ENCODE results near the gene MEGF9. TPM values are rescaled to one million over a fixed set of nuclear protein-coding genes. Genes with fewer than 3 reads are reported as not detected.

Gene MEGF9
- total and polyA plus RNA-seq, 2 donors, result 3.5 to 3.7 TPM

DNA sequence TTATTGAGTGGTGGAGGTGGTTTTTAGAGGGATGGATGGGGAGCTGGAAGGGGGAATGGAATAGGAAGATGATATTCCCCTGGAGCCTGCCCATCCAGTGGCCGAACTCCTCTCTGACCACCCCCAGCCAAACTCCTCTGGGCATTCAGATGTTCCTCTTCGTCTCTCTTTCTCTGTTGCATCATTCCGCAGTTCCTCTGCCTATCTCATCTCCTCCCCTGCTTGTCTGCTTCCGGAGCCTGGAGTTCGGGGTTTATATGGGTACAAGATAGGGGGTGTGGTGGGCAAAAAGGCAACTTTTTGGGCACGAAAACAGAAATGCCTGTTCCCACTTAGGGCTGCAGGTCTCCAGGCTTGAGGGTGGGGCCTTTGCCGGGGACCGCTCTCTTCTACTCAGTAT is 122.1 kb downstream of the MEGF9 start:
- H3K27me3 ChIP-seq (ENCODE audit: control insufficient read depth in 2 of 2, insufficient read depth in 1 of 2, low read length in 1 of 2), result no peaks in the 10 kb centered on the region
- no peaks in the 10 kb centered on the region for H3K4me1 ChIP-seq (ENCODE audit: control insufficient read depth in 2 of 2, insufficient read depth in 2 of 2, low read length in 2 of 2)
- H3K27ac ChIP-seq (ENCODE audit: low read depth in 1 of 2, low read length in 1 of 2), result no peak overlapping the region
- no peak overlapping the region for H3K4me3 ChIP-seq (ENCODE audit: low read length in 2 of 2)
- no peaks in the 10 kb centered on the region for H3K36me3 ChIP-seq (ENCODE audit: control insufficient read depth in 2 of 2, insufficient read depth in 2 of 2, low read length in 1 of 2)
- DNase-seq (ENCODE audit: low read depth in 6 of 9, low spot score in 9 of 9), result no peak
- WGBS, result 97% methylated on average over 8 of the region's 8 CpGs
- no peaks in the 10 kb centered on the region for H3K9me3 ChIP-seq (ENCODE audit: control insufficient read depth in 2 of 2, insufficient read depth in 1 of 2, low read length in 1 of 2)

GRCh38 chr9:120587328-120587727 is 126.9 kb downstream of the MEGF9 start:
- no peak for DNase-seq (ENCODE audit: low read depth in 6 of 9, low spot score in 9 of 9)
- H3K4me3 ChIP-seq (ENCODE audit: low read length in 2 of 2), result no peak overlapping the region
- H3K27me3 ChIP-seq (ENCODE audit: control insufficient read depth in 2 of 2, insufficient read depth in 1 of 2, low read length in 1 of 2), result no peaks in the 10 kb centered on the region
- no peaks in the 10 kb centered on the region for H3K36me3 ChIP-seq (ENCODE audit: control insufficient read depth in 2 of 2, insufficient read depth in 2 of 2, low read length in 1 of 2)
- no peaks in the 10 kb centered on the region for H3K9me3 ChIP-seq (ENCODE audit: control insufficient read depth in 2 of 2, insufficient read depth in 1 of 2, low read length in 1 of 2)
- 84% methylated on average over 1 of the region's 1 CpG for WGBS
- H3K4me1 ChIP-seq (ENCODE audit: control insufficient read depth in 2 of 2, insufficient read depth in 2 of 2, low read length in 2 of 2), result peaks cover 4% of the 10 kb centered on the region in 2 donors
- no peak overlapping the region for H3K27ac ChIP-seq (ENCODE audit: low read depth in 1 of 2, low read length in 1 of 2)

- Histone ChIP-seq H3K36me3 (ENCODE audit: control insufficient read depth in 2 of 2, insufficient read depth in 2 of 2, low read length in 1 of 2) (no peaks in the 10 kb centered on the region), H3K4me3 (ENCODE audit: low read length in 2 of 2) (no peak overlapping the region), H3K9me3 (ENCODE audit: control insufficient read depth in 2 of 2, insufficient read depth in 1 of 2, low read length in 1 of 2) (peaks cover 0 to 6% of the 10 kb centered on the region in 2 donors), H3K27me3 (ENCODE audit: control insufficient read depth in 2 of 2, insufficient read depth in 1 of 2, low read length in 1 of 2) (no peaks in the 10 kb centered on the region), H3K4me1 (ENCODE audit: control insufficient read depth in 2 of 2, insufficient read depth in 2 of 2, low read length in 2 of 2) (peaks cover 8 to 14% of the 10 kb centered on the region in 2 donors), H3K27ac (ENCODE audit: low read depth in 1 of 2, low read length in 1 of 2) (no peak overlapping the region)
- WGBS, result 65% methylated on average over 3 of the region's 3 CpGs
- peak in 3 of 9 donors; percentile 12 to 49 (median 24) for DNase-seq (ENCODE audit: low read depth in 6 of 9, low spot score in 9 of 9)
Measured at GRCh38 chr9:120583958-120584369, 130.3 kb downstream of the MEGF9 start.

GRCh38 chr9:120580051-120580896 is 134.0 kb downstream of the MEGF9 start, which contains the start of gene CDK5RAP2:
Gene CDK5RAP2 (minus strand): TSS chr9:120580167. CDS start chr9:120579978, 189 bp downstream.
- Histone ChIP-seq H3K27ac (ENCODE audit: low read depth in 1 of 2, low read length in 1 of 2) (peak within 1 kb of the TSS; percentile 53 to 64), H3K27me3 (ENCODE audit: control insufficient read depth in 2 of 2, insufficient read depth in 1 of 2, low read length in 1 of 2) (no peaks in the 10 kb centered on the region), H3K9me3 (ENCODE audit: control insufficient read depth in 2 of 2, insufficient read depth in 1 of 2, low read length in 1 of 2) (peaks cover 0 to 6% of the 10 kb centered on the region in 2 donors), H3K4me1 (ENCODE audit: control insufficient read depth in 2 of 2, insufficient read depth in 2 of 2, low read length in 2 of 2) (peaks cover 14 to 17% of the 10 kb centered on the region in 2 donors), H3K4me3 (ENCODE audit: low read length in 2 of 2) (peak within 1 kb of the TSS; percentile 83 to 93), H3K36me3 (ENCODE audit: control insufficient read depth in 2 of 2, insufficient read depth in 2 of 2, low read length in 1 of 2) (no peaks in the 10 kb centered on the region)
- WGBS, result 13% methylated on average over 33 of the region's 33 CpGs
- DNase-seq (ENCODE audit: low read depth in 6 of 9, low spot score in 9 of 9), result peak; percentile 87 to 98 (median 90)

DNA sequence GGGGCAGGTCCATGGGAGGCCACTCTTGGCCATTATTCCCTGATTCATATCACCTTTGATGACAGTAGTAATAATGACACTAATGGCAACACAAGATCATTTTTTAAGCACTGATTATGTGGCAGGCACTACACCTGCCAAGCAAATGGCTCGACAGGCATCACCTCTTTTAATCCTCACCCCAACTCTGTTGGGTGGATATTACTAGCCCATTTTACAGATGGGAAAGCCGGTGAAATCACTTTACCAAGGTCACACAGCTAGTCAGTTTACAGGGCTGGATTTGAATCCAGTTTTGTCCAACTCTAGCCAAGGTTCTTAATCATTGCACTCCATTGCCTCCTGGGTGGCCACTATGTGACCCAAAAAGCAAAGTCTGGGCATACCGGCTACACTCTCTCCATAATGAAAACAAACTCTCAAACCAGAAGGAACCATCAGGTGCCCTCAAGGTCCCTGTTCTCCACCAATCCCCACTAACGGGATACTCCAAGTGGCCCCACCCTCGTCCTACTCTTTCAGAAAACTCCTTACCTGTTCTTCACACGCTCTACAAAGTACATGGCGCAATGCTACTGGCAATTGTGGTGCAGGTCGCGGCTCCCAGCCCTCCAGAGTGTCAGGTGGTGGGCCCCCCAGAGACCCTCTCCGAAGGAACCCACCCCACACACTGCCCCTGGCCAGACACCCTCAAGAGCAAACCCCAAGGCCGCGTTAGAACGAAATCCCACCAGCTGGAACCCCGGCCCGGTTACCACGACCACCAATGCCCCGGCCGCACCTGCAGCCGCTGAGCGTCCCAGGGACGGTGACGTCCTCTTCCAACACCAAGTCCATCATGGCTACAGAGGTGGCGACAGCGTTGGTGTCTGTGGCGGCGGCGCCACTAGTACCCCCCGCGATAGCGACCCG is 134.9 kb downstream of the MEGF9 start:
- DNase-seq (ENCODE audit: low read depth in 6 of 9, low spot score in 9 of 9), result peak in 2 of 9 donors; percentile 2 to 8
- peaks cover 14 to 17% of the 10 kb centered on the region in 2 donors for H3K4me1 ChIP-seq (ENCODE audit: control insufficient read depth in 2 of 2, insufficient read depth in 2 of 2, low read length in 2 of 2)
- H3K36me3 ChIP-seq (ENCODE audit: control insufficient read depth in 2 of 2, insufficient read depth in 2 of 2, low read length in 1 of 2), result no peaks in the 10 kb centered on the region
- 8% methylated on average over 31 of the region's 31 CpGs for WGBS
- H3K9me3 ChIP-seq (ENCODE audit: control insufficient read depth in 2 of 2, insufficient read depth in 1 of 2, low read length in 1 of 2), result peaks cover 0 to 6% of the 10 kb centered on the region in 2 donors
- H3K27ac ChIP-seq (ENCODE audit: low read depth in 1 of 2, low read length in 1 of 2), result peak overlapping the region; percentile 20 to 53
- H3K27me3 ChIP-seq (ENCODE audit: control insufficient read depth in 2 of 2, insufficient read depth in 1 of 2, low read length in 1 of 2), result no peaks in the 10 kb centered on the region
- H3K4me3 ChIP-seq (ENCODE audit: low read length in 2 of 2), result peak overlapping the region; percentile 83 to 93

- Histone ChIP-seq H3K27me3 (ENCODE audit: control insufficient read depth in 2 of 2, insufficient read depth in 1 of 2, low read length in 1 of 2) (no peaks in the 10 kb centered on the region), H3K9me3 (ENCODE audit: control insufficient read depth in 2 of 2, insufficient read depth in 1 of 2, low read length in 1 of 2) (no peaks in the 10 kb centered on the region), H3K4me1 (ENCODE audit: control insufficient read depth in 2 of 2, insufficient read depth in 2 of 2, low read length in 2 of 2) (peaks cover 8 to 10% of the 10 kb centered on the region in 2 donors), H3K4me3 (ENCODE audit: low read length in 2 of 2) (no peak overlapping the region), H3K27ac (ENCODE audit: low read depth in 1 of 2, low read length in 1 of 2) (no peak overlapping the region), H3K36me3 (ENCODE audit: control insufficient read depth in 2 of 2, insufficient read depth in 2 of 2, low read length in 1 of 2) (peaks cover 21 to 27% of the 10 kb centered on the region in 2 donors)
- no peak for DNase-seq (ENCODE audit: low read depth in 6 of 9, low spot score in 9 of 9)
- WGBS, result 98% methylated on average over 2 of the region's 2 CpGs
Measured at GRCh38 chr9:120574473-120574872, 139.8 kb downstream of the MEGF9 start.

DNA sequence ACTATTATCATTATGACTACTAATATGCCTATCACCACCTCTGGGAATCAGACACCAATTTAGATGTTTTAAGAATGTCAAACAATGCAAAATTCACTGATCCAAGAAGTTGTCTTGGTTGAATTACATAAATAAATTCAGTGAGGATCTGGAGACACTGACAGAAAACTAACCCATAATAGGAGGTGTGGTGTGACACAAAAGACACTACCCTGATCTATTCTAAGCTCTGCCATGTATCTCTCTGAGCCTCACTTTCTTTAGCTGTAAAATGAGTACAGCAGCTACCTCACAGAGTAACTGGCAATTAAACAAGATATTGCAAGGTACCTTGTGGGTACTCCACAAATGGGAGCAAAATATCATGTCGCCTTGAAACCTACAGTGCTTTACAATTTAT is 141.8 kb downstream of the MEGF9 start:
- H3K36me3 ChIP-seq (ENCODE audit: control insufficient read depth in 2 of 2, insufficient read depth in 2 of 2, low read length in 1 of 2), result peaks cover 40 to 41% of the 10 kb centered on the region in 2 donors
- 98% methylated on average over 1 of the region's 1 CpG for WGBS
- no peaks in the 10 kb centered on the region for H3K27me3 ChIP-seq (ENCODE audit: control insufficient read depth in 2 of 2, insufficient read depth in 1 of 2, low read length in 1 of 2)
- H3K4me1 ChIP-seq (ENCODE audit: control insufficient read depth in 2 of 2, insufficient read depth in 2 of 2, low read length in 2 of 2), result no peaks in the 10 kb centered on the region
- H3K9me3 ChIP-seq (ENCODE audit: control insufficient read depth in 2 of 2, insufficient read depth in 1 of 2, low read length in 1 of 2), result no peaks in the 10 kb centered on the region
- no peak for DNase-seq (ENCODE audit: low read depth in 6 of 9, low spot score in 9 of 9)
- no peak overlapping the region for H3K4me3 ChIP-seq (ENCODE audit: low read length in 2 of 2)
- no peak overlapping the region for H3K27ac ChIP-seq (ENCODE audit: low read depth in 1 of 2, low read length in 1 of 2)

- 97% methylated on average over 11 of the region's 11 CpGs for WGBS
Measured at GRCh38 chr9:120571443-120572257, 142.6 kb downstream of the MEGF9 start.

More at GRCh38 chr9:120571443-120572257, 142.6 kb downstream of the MEGF9 start:
- H3K9me3 ChIP-seq (ENCODE audit: control insufficient read depth in 2 of 2, insufficient read depth in 1 of 2, low read length in 1 of 2), result no peaks in the 10 kb centered on the region
- H3K4me3 ChIP-seq (ENCODE audit: low read length in 2 of 2), result no peak overlapping the region
- H3K27me3 ChIP-seq (ENCODE audit: control insufficient read depth in 2 of 2, insufficient read depth in 1 of 2, low read length in 1 of 2), result no peaks in the 10 kb centered on the region
- H3K4me1 ChIP-seq (ENCODE audit: control insufficient read depth in 2 of 2, insufficient read depth in 2 of 2, low read length in 2 of 2), result no peaks in the 10 kb centered on the region
- DNase-seq (ENCODE audit: low read depth in 6 of 9, low spot score in 9 of 9), result no peak
- no peak overlapping the region for H3K27ac ChIP-seq (ENCODE audit: low read depth in 1 of 2, low read length in 1 of 2)
- peaks cover 40 to 48% of the 10 kb centered on the region in 2 donors for H3K36me3 ChIP-seq (ENCODE audit: control insufficient read depth in 2 of 2, insufficient read depth in 2 of 2, low read length in 1 of 2)

Measured in thymus (tissue), 11 donors.